Ascending aorta (tissue), 2 donors: Measurements from ENCODE around the gene LRP2. TPM values are rescaled to one million over a fixed set of nuclear protein-coding genes. Genes with fewer than 3 reads are reported as not detected.

ENCODE experiments used
- DNase-seq, 2 donors: peaks; one replicate each; pipeline ENCODE4 v3.0.0-alpha.2; 2019; ENCODE audit warnings: low spot score in 2 of 2
- H3K27ac ChIP-seq, 2 donors: fragments of 200-600 bp; sonication (generic); one replicate each; pipeline ENCODE4 v1.5.1; 2016 to 2017; ENCODE audit warnings: mild to moderate bottlenecking in 1 of 2
- H3K27me3 ChIP-seq: fragments of 200-600 bp; sonication (generic); one replicate; pipeline ENCODE4 v1.5.1; 2017
- H3K36me3 ChIP-seq, 2 donors: fragments of 200-600 bp; sonication (generic); one replicate each; pipeline ENCODE4 v1.5.1; 2016
- H3K4me1 ChIP-seq, 2 donors: fragments of 200-600 bp; sonication (generic); one replicate each; pipeline ENCODE4 v1.5.1; 2016 to 2017; ENCODE audit warnings: mild to moderate bottlenecking in 1 of 2
- H3K4me3 ChIP-seq, 2 donors: fragments of 200-600 bp; sonication (generic); one replicate each; pipeline ENCODE4 v1.5.1; 2016 to 2017; ENCODE audit warnings: mild to moderate bottlenecking in 1 of 2
- H3K9me3 ChIP-seq, 2 donors: fragments of 200-600 bp; sonication (generic); one replicate each; pipeline ENCODE4 v1.5.1; 2016
- CTCF ChIP-seq, 3 experiments: fragments of 200-600 bp in 2 of 3; fragments of 450-650 bp in 1 of 3; sonication (generic) in 2 of 3; IDR thresholded peaks; one replicate each; pipeline ENCODE4 v1.5.1; 2016 to 2019; ENCODE audit warnings: antibody characterized with exemption in 3 of 3, mild to moderate bottlenecking in 1 of 3, moderate library complexity in 1 of 3
- intact Hi-C: fragments of 100-400 bp; cut with DNase I; formaldehyde crosslinking; loops from one replicate; pipeline ENCODE4 v1.15.1; 2023
- total RNA-seq: library from RNA; depleted of rRNA; stranded (reverse); fragments of >200 nt; gene quantifications from one replicate; pipeline ENCODE4 v1.1.0, GENCODE V29; 2016

Gene LRP2
- total RNA-seq, 1 donor from 2014 or later: not detected

- TF ChIP-seq CTCF (IDR thresholded peaks at IDR 0.05): no peak
- intact Hi-C loops: no loop called here
- Histone ChIP-seq H3K4me3 (no peak overlapping the region), H3K27me3 (no peaks in the 10 kb centered on the region), H3K9me3 (no peaks in the 10 kb centered on the region), H3K4me1 (no peaks in the 10 kb centered on the region), H3K36me3 (no peaks in the 10 kb centered on the region), H3K27ac (no peak overlapping the region)
- DNase-seq: no peak
Measured at GRCh38 chr2:169091761-169092519, 270.4 kb downstream of the LRP2 start.

- Histone ChIP-seq H3K9me3 (no peaks in the 10 kb centered on the region), H3K4me1 (no peaks in the 10 kb centered on the region), H3K36me3 (no peaks in the 10 kb centered on the region), H3K27ac (no peak overlapping the region), H3K4me3 (no peak overlapping the region), H3K27me3 (no peaks in the 10 kb centered on the region)
- DNase-seq: no peak
- intact Hi-C loops: no loop called here
- no peak for TF ChIP-seq CTCF (IDR thresholded peaks at IDR 0.05)
Measured at GRCh38 chr2:169091256-169091655, 271.1 kb downstream of the LRP2 start.

GRCh38 chr2:169090133-169090820 is 272.1 kb downstream of the LRP2 start:
- H3K27ac ChIP-seq: no peak overlapping the region
- H3K27me3 ChIP-seq: no peaks in the 10 kb centered on the region
- TF ChIP-seq CTCF (IDR thresholded peaks at IDR 0.05): no peak
- H3K4me3 ChIP-seq: no peak overlapping the region
- DNase-seq: no peak
- no peaks in the 10 kb centered on the region for H3K36me3 ChIP-seq
- intact Hi-C loops: no loop called here
- no peaks in the 10 kb centered on the region for H3K4me1 ChIP-seq
- H3K9me3 ChIP-seq: no peaks in the 10 kb centered on the region

GRCh38 chr2:169089182-169089581 is 273.2 kb downstream of the LRP2 start:
- no peak overlapping the region for H3K27ac ChIP-seq
- no peaks in the 10 kb centered on the region for H3K4me1 ChIP-seq
- TF ChIP-seq CTCF (IDR thresholded peaks at IDR 0.05): no peak
- no peaks in the 10 kb centered on the region for H3K9me3 ChIP-seq
- no peaks in the 10 kb centered on the region for H3K36me3 ChIP-seq
- intact Hi-C loops: no loop called here
- no peak overlapping the region for H3K4me3 ChIP-seq
- H3K27me3 ChIP-seq: no peaks in the 10 kb centered on the region
- DNase-seq: no peak

GRCh38 chr2:169087757-169088379 is 274.5 kb downstream of the LRP2 start:
- TF ChIP-seq CTCF (IDR thresholded peaks at IDR 0.05): no peak
- intact Hi-C loops: no loop called here

More at GRCh38 chr2:169087757-169088379, 274.5 kb downstream of the LRP2 start:
- no peak overlapping the region for H3K27ac ChIP-seq
- H3K9me3 ChIP-seq: no peaks in the 10 kb centered on the region
- no peak for DNase-seq
- H3K4me3 ChIP-seq: no peak overlapping the region
- H3K36me3 ChIP-seq: no peaks in the 10 kb centered on the region
- H3K4me1 ChIP-seq: no peaks in the 10 kb centered on the region
- H3K27me3 ChIP-seq: no peaks in the 10 kb centered on the region
